Choroid plexus epithelial cell (primary cell): Measurements from ENCODE around the gene HOXD12.

Experiments used
- DNase-seq: peaks from one replicate; pipeline ENCODE4 v3.0.0-alpha.2; 2010; ENCODE audit warnings: low read depth
- H3K4me3 ChIP-seq: 2 replicates; pipeline ENCODE4 v1.5.1; 2011; ENCODE audit warnings: low read depth, mild to moderate bottlenecking, control low read depth, low read length, moderate library complexity
- TF ChIP-seq, protein P1 (sequence below): conservative IDR thresholded peaks from 2 replicates; pipeline ENCODE4 v1.5.1; 2011; ENCODE audit warnings: low read depth, mild to moderate bottlenecking, control low read depth, inconsistent platforms, low read length, moderate library complexity

The HOXD12 gene

GRCh38 chr2:176101216-176101830, 1.7 kb downstream of the HOXD12 start:
- TF ChIP-seq, protein P1, sequence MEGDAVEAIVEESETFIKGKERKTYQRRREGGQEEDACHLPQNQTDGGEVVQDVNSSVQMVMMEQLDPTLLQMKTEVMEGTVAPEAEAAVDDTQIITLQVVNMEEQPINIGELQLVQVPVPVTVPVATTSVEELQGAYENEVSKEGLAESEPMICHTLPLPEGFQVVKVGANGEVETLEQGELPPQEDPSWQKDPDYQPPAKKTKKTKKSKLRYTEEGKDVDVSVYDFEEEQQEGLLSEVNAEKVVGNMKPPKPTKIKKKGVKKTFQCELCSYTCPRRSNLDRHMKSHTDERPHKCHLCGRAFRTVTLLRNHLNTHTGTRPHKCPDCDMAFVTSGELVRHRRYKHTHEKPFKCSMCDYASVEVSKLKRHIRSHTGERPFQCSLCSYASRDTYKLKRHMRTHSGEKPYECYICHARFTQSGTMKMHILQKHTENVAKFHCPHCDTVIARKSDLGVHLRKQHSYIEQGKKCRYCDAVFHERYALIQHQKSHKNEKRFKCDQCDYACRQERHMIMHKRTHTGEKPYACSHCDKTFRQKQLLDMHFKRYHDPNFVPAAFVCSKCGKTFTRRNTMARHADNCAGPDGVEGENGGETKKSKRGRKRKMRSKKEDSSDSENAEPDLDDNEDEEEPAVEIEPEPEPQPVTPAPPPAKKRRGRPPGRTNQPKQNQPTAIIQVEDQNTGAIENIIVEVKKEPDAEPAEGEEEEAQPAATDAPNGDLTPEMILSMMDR = no peak
- DNase-seq = no peak
- no peak overlapping the region for H3K4me3 ChIP-seq

DNA sequence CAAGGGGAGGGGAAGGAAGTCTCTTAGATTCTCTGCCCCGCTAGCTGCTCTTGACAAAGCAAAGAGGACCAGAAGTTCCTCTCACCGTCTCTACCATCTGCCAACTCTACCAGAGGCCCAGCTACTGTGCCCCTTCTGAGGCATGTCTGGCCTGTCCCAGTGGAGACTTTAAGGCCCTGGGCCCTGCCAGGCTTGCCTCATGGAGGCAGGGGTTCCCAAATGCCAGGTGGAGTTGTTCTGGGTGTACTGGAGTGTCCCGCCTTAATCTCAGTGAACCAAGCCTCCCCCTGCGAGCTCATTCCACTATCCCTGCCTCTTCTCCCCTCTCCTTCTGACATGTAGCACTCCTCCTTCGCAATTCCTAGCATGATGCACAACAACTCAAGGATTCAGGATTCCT, 2.2 kb downstream of the HOXD12 start:
- no peak for DNase-seq
- TF ChIP-seq, protein P1 = no peak
- H3K4me3 ChIP-seq = no peak overlapping the region

DNA sequence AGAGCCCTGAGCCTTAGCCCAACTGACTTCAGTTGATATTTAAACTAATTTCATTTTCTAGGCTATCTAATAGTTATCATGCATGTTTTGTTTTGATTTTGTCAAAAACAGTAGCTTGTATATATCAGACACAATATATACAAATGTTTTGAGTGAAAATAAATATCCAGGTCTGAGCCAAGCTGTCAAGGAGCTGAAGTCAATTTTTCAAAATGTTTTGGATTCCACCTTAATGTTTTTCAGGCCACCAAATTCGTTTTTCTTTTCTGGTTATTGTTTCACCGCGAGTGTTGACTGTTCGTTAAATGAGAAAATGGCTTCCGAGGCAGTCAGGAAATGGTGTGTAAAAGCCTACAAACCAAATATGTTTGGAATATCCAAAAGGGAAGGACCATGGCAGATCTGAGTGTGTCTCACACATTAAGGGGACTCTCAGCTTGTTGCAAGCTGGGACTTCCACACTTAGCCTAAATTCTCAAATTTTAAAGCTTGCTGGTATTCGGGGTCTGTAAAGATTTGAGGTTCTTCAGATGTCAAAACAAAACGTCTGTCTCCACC, 2.8 kb downstream of the HOXD12 start:
- no peak for DNase-seq
- no peak overlapping the region for H3K4me3 ChIP-seq
- TF ChIP-seq, protein P1 = no peak

GRCh38 chr2:176103194-176103593, 3.6 kb downstream of the HOXD12 start:
- H3K4me3 ChIP-seq = no peak overlapping the region
- DNase-seq = no peak
- TF ChIP-seq, protein P1 = no peak

GRCh38 chr2:176103742-176104315, 4.2 kb downstream of the HOXD12 start:
- TF ChIP-seq, protein P1 = no peak
- DNase-seq = no peak
- H3K4me3 ChIP-seq = no peak overlapping the region

DNA sequence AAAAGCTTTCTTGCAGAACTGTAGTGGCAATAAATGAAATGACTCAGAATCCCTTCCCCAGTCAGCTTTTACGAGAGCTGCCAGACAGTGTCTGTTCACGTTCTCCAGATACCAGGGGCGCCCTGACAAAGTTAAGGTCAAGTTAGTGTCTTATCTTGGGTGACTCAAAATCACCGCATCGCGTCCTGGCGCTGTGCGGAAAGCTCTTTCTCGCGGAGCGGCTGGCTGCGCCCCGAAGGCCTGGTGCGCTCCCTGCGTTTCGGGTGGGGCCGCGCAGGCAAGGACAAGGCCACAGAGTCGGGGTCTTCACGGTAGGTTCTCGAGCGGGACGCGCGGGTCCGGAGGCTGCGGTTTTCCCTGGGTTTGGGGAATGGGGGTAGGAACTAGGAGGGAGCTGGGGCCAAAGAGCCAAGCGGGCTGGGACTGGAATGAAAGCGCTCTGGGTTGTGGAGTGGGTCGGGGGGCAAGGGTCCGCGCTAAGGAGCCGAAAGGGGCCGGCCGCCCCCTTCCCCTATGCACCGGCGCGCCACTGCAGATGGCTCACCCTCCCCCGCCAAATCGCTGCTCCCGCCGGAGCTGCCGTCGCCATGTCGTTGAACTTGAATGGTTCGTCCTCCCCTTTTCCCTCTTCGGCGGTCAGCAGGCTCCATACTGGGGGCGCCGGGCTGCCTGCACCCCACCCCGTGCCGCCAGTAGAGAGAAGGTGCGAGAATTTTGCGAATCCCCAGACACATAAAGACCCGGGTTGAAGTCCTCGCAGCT, 4.9 kb downstream of the HOXD12 start:
- no peak overlapping the region for H3K4me3 ChIP-seq
- TF ChIP-seq, protein P1 = no peak
- no peak for DNase-seq
